HCT116 (cell line): ENCODE data around the gene DNM3. TPM values are rescaled to one million over a fixed set of nuclear protein-coding genes. Genes with fewer than 3 reads are reported as not detected.

Experiments used
- ATAC-seq: fragments of 200-7000 bp; cut with Tn5 transposase; 2 replicates; pipeline ENCODE4 v1.9.1; 2020; ENCODE audit warnings: mild to moderate bottlenecking, moderate library complexity
- BruUV-seq: library from RNA; stranded (reverse); fragments of 400-500 nt; replicated peaks from 2 replicates; lab custom pipeline; 2021; lab: Mats Ljungman, UMichigan
- CTCF ChIA-PET: fragments of 300-600 bp; sonication (Branson Sonifier 250); formaldehyde crosslinking; loops from one replicate; lab custom pipeline; 2021; ENCODE audit warnings: antibody characterized with exemption; lab: Charles Lee
- POLR2A ChIA-PET: fragments of 300-600, 350-600 bp; sonication (Branson Sonifier 250); formaldehyde crosslinking; loops from one replicate; lab custom pipeline; 2021; ENCODE audit warnings: antibody characterized with exemption; lab: Charles Lee
- RAD21 ChIA-PET, 2 experiments: fragments of 300-600 bp; sonication (Branson Sonifier 250); formaldehyde crosslinking; loops; one replicate each; lab custom pipeline; 2023; ENCODE audit warnings: low total read pairs in 2 of 2; ENCODE audit not compliant: uncharacterized antibody in 2 of 2, unreplicated experiment in 2 of 2, low non-redundant PET in 1 of 2; lab: Charles Lee
- DNase-seq: peaks from one replicate; pipeline ENCODE4 v3.0.0-alpha.2; 2010; ENCODE audit warnings: low read depth, low spot score
- H2AFZ ChIP-seq: fragments of 200-600 bp; shearing (Covaris generic), sonication (generic); 2 replicates; pipeline ENCODE4 v1.6.1; 2017; ENCODE audit warnings: low read depth, mixed run types, mixed read lengths, antibody characterized with exemption, low read length; ENCODE audit not compliant: poor library complexity, severe bottlenecking
- H3K27ac ChIP-seq: 2 replicates; pipeline ENCODE4 v1.5.1; 2012; ENCODE audit warnings: low read depth, low read length
- H3K27me3 ChIP-seq: fragments of 200-600 bp; sonication (generic); 2 replicates; pipeline ENCODE4 v1.6.1; 2016; ENCODE audit warnings: mixed run types, low read length, mixed read lengths; ENCODE audit not compliant: insufficient read depth
- H3K36me3 ChIP-seq, 2 experiments: fragments of 200-500 bp in 1 of 2; fragments of 200-600 bp in 1 of 2; sonication (Bioruptor generic) in 1 of 2; sonication (generic) in 1 of 2; 2 replicates each; pipeline versions ENCODE4 v1.5.1 to v1.6.1; 2014 to 2016; ENCODE audit warnings: low read length in 2 of 2, inconsistent platforms in 1 of 2, mixed read lengths in 1 of 2, mixed run types in 1 of 2; ENCODE audit not compliant: insufficient read depth in 2 of 2, control insufficient read depth in 1 of 2
- H3K4me1 ChIP-seq, 2 experiments: fragments of 200-600 bp in 1 of 2; sonication (generic) in 1 of 2; 2 replicates each; pipeline versions ENCODE4 v1.5.1 to v1.6.1; 2012 to 2017; ENCODE audit warnings: low read length in 2 of 2, inconsistent platforms in 1 of 2, mild to moderate bottlenecking in 1 of 2, mixed read lengths in 1 of 2, mixed run types in 1 of 2, moderate library complexity in 1 of 2; ENCODE audit not compliant: insufficient read depth in 2 of 2, control insufficient read depth in 1 of 2
- H3K4me2 ChIP-seq: fragments of 200-600 bp; sonication (generic); 2 replicates; pipeline ENCODE4 v1.6.1; 2017; ENCODE audit warnings: mixed run types, low read length, mixed read lengths
- H3K4me3 ChIP-seq, 2 experiments: fragments of 200-600 bp in 1 of 2; sonication (generic) in 1 of 2; replicated peaks in 1 of 2; 2 replicates each; pipeline ENCODE4 v1.5.1; 2011 to 2016; ENCODE audit warnings: low read length in 2 of 2, control low read depth in 1 of 2, low read depth in 1 of 2, mild to moderate bottlenecking in 1 of 2, mixed read lengths in 1 of 2, mixed run types in 1 of 2
- H3K79me2 ChIP-seq: fragments of 200-600 bp; sonication (generic); 2 replicates; pipeline ENCODE4 v1.6.1; 2017; ENCODE audit warnings: mild to moderate bottlenecking, mixed run types, low read length, moderate library complexity, mixed read lengths; ENCODE audit not compliant: insufficient read depth
- H3K9ac ChIP-seq: fragments of 200-600 bp; sonication (generic); 2 replicates; pipeline ENCODE4 v1.6.1; 2016; ENCODE audit warnings: low read length, mixed read lengths
- H3K9me2 ChIP-seq: fragments of 200-600 bp; sonication (generic), shearing (Covaris generic); 2 replicates; pipeline ENCODE4 v1.6.1; 2017; ENCODE audit warnings: mixed run types, mild to moderate bottlenecking, moderate library complexity; ENCODE audit not compliant: insufficient read depth
- H3K9me3 ChIP-seq, 2 experiments: fragments of 200-500 bp in 1 of 2; fragments of 200-600 bp in 1 of 2; sonication (Bioruptor generic) in 1 of 2; sonication (generic) in 1 of 2; 2 replicates each; pipeline ENCODE4 v1.6.1; 2014 to 2017; ENCODE audit warnings: low read length in 2 of 2, mixed read lengths in 2 of 2, inconsistent platforms in 1 of 2, low read depth in 1 of 2, mild to moderate bottlenecking in 1 of 2, mixed run types in 1 of 2, moderate library complexity in 1 of 2; ENCODE audit not compliant: control insufficient read depth in 1 of 2, insufficient read depth in 1 of 2
- H4K20me1 ChIP-seq: fragments of 200-600 bp; sonication (generic), shearing (Covaris generic); 2 replicates; pipeline ENCODE4 v1.6.1; 2017; ENCODE audit warnings: mixed run types, mild to moderate bottlenecking, moderate library complexity; ENCODE audit not compliant: insufficient read depth
- ATF3 ChIP-seq: IDR thresholded peaks from 2 replicates; pipeline ENCODE4 v1.6.1; 2012
- CTCF ChIP-seq, 3 experiments: fragments of 200-600 bp in 1 of 3; sonication (generic) in 1 of 3; IDR thresholded peaks in 2 of 3; conservative IDR thresholded peaks in 1 of 3; 2 replicates each; pipeline ENCODE4 v1.5.1; 2012 to 2017; ENCODE audit warnings: low read depth in 2 of 3, low read length in 2 of 3, antibody characterized with exemption in 1 of 3, borderline replicate concordance in 1 of 3, control low read depth in 1 of 3, mild to moderate bottlenecking in 1 of 3, mixed read lengths in 1 of 3, mixed run types in 1 of 3, moderate library complexity in 1 of 3; ENCODE audit not compliant: insufficient read depth in 1 of 3
- EGR1 ChIP-seq: IDR thresholded peaks from 2 replicates; pipeline ENCODE4 v1.6.1; 2012; ENCODE audit warnings: low read depth
- EZH2 ChIP-seq: fragments of 200-600 bp; sonication (generic); IDR thresholded peaks from 2 replicates; pipeline ENCODE4 v1.6.1; 2017; ENCODE audit warnings: antibody characterized with exemption, mixed run types
- EZH2phosphoT487 ChIP-seq: fragments of 200-600 bp; IDR thresholded peaks from 2 replicates; pipeline ENCODE4 v1.6.1; 2018; ENCODE audit warnings: antibody characterized with exemption, borderline replicate concordance
- FOSL1 ChIP-seq: IDR thresholded peaks from 2 replicates; pipeline ENCODE4 v1.6.1; 2012; ENCODE audit warnings: low read depth
- JUND ChIP-seq: IDR thresholded peaks from 2 replicates; pipeline ENCODE4 v1.6.1; 2012
- MAX ChIP-seq: IDR thresholded peaks from 2 replicates; pipeline ENCODE4 v1.6.1; 2012
- POLR2A ChIP-seq: IDR thresholded peaks from 2 replicates; pipeline ENCODE4 v1.7.0; 2011; ENCODE audit warnings: borderline replicate concordance; ENCODE audit not compliant: insufficient read depth, insufficient read length; ENCODE audit errors: extremely low read depth
- POLR2AphosphoS5 ChIP-seq: IDR thresholded peaks from 2 replicates; pipeline ENCODE4 v1.6.1; 2011; ENCODE audit warnings: mild to moderate bottlenecking, low read depth, low read length, moderate library complexity
- RAD21 ChIP-seq: IDR thresholded peaks from 2 replicates; pipeline ENCODE4 v1.6.1; 2012; ENCODE audit warnings: low read depth, mild to moderate bottlenecking
- SIN3A ChIP-seq: IDR thresholded peaks from 2 replicates; pipeline ENCODE4 v1.6.1; 2012; ENCODE audit warnings: low read depth
- SP1 ChIP-seq: IDR thresholded peaks from 2 replicates; pipeline ENCODE4 v1.6.1; 2012; ENCODE audit warnings: low read depth
- YY1 ChIP-seq: IDR thresholded peaks from 2 replicates; pipeline ENCODE4 v1.6.1; 2011; ENCODE audit warnings: low read length, low read depth, moderate library complexity, mild to moderate bottlenecking; ENCODE audit not compliant: insufficient replicate concordance; ENCODE audit errors: extremely low read depth
- ZNF274 ChIP-seq: fragments of 200-500 bp; sonication (Bioruptor generic); IDR thresholded peaks from 2 replicates; pipeline ENCODE4 v1.6.1; 2014; ENCODE audit warnings: mild to moderate bottlenecking, low read depth, low read length, inconsistent platforms
- intact Hi-C: fragments of 100-400 bp; cut with micrococcal nuclease; formaldehyde crosslinking; loops from 2 replicates; pipeline ENCODE4 v1.10.0; 2022
- total RNA-seq: library from RNA; stranded (reverse); gene quantifications from one replicate; pipeline ENCODE4 v1.2.1, GENCODE V29; 2021; ENCODE audit not compliant: unreplicated experiment

The DNM3 gene
- total RNA-seq, 1 experiment from 2014 or later, result 3.1 TPM

GRCh38 chr1:171917331-171917730 is 76.0 kb downstream of the DNM3 start:
- no peak for TF ChIP-seq MAX
- TF ChIP-seq, all 23 proteins: peak for 0
- DNase-seq (no peak), ATAC-seq (no peak)
- no peaks in the 10 kb centered on the region for H4K20me1 ChIP-seq
- POLR2A ChIA-PET, result no interaction called here
- H3K9ac ChIP-seq, result no peak overlapping the region
- no peaks in the 10 kb centered on the region for H3K9me3 ChIP-seq
- H3K79me2 ChIP-seq, result no peaks in the 10 kb centered on the region
- peak overlapping the region; percentile 49; the same call in 1 of the 2 replicates for H3K27ac ChIP-seq
- no peaks in the 10 kb centered on the region for H3K36me3 ChIP-seq
- 0 out of 2 replicates have a peak, but pooled peaks cover 5% of the 10 kb centered on the region for H3K9me2 ChIP-seq
- RAD21 ChIA-PET, result no interaction called here
- no peak overlapping the region for H2AFZ ChIP-seq
- peaks cover 48 to 56% of the 10 kb centered on the region in 2 experiments for H3K4me1 ChIP-seq
- peak overlapping the region; percentile 64 for H3K4me2 ChIP-seq
- BruUV-seq, result no TSS peak
- H3K27me3 ChIP-seq, result no peaks in the 10 kb centered on the region
- intact Hi-C loops, result no loop called here
- no peak overlapping the region for H3K4me3 ChIP-seq
- CTCF ChIA-PET, result no interaction called here

GRCh38 chr1:171919891-171920887 is 78.9 kb downstream of the DNM3 start:
- intact Hi-C loops, result no loop called here
- CTCF ChIA-PET, result no interaction called here

More at GRCh38 chr1:171919891-171920887, 78.9 kb downstream of the DNM3 start:
- H3K4me3 ChIP-seq, result no peak overlapping the region
- no TSS peak for BruUV-seq
- DNase-seq (no peak), ATAC-seq (no peak)
- RAD21 ChIA-PET, result no interaction called here
- no peaks in the 10 kb centered on the region for H3K9me2 ChIP-seq
- no peaks in the 10 kb centered on the region for H3K27me3 ChIP-seq
- no peak overlapping the region for H3K27ac ChIP-seq
- no peak overlapping the region for H2AFZ ChIP-seq
- no peaks in the 10 kb centered on the region for H3K36me3 ChIP-seq
- H3K4me2 ChIP-seq, result no peak overlapping the region
- H3K4me1 ChIP-seq, result peaks cover 20 to 27% of the 10 kb centered on the region in 2 experiments
- no peak overlapping the region for H3K9ac ChIP-seq
- no peaks in the 10 kb centered on the region for H4K20me1 ChIP-seq
- H3K79me2 ChIP-seq, result no peaks in the 10 kb centered on the region
- POLR2A ChIA-PET, result no interaction called here
- TF ChIP-seq FOSL1, result no peak
- TF ChIP-seq EZH2, result no peak
- TF ChIP-seq CTCF (IDR thresholded peaks at IDR 0.05 in 2 of 3, conservative IDR thresholded peaks at IDR 0.05 in 1 of 3; ENCODE audit: borderline replicate concordance in 1 of 3, insufficient read depth in 1 of 3, low read depth in 2 of 3, low read length in 2 of 3), result no peak
- TF ChIP-seq POLR2AphosphoS5, result no peak
- TF ChIP-seq RAD21, result no peak
- TF ChIP-seq YY1, result no peak
- no peak for TF ChIP-seq EZH2phosphoT487
- TF ChIP-seq ZNF274, result no peak
- TF ChIP-seq SP1, result no peak
- TF ChIP-seq JUND, result no peak
- no peak for TF ChIP-seq SIN3A
- TF ChIP-seq ATF3, result no peak
- TF ChIP-seq POLR2A, result no peak
- no peak for TF ChIP-seq EGR1
- no peaks in the 10 kb centered on the region for H3K9me3 ChIP-seq
